Activated T-cell treated with anti-CD3 and anti-CD28 coated beads, Interleukin-2, amount 50 U/mL, for 1 hour (primary cell): ENCODE measurements around the gene CLIP2.
"Not testable (repeated sequence)": the region's sequence is repeated elsewhere in the genome, so short reads cannot be mapped to it uniquely, and the experiment has no call there.

Experiments used
- DNase-seq: peaks from one replicate; pipeline ENCODE4 v3.0.0-alpha.2; 2020

Gene CLIP2

DNA sequence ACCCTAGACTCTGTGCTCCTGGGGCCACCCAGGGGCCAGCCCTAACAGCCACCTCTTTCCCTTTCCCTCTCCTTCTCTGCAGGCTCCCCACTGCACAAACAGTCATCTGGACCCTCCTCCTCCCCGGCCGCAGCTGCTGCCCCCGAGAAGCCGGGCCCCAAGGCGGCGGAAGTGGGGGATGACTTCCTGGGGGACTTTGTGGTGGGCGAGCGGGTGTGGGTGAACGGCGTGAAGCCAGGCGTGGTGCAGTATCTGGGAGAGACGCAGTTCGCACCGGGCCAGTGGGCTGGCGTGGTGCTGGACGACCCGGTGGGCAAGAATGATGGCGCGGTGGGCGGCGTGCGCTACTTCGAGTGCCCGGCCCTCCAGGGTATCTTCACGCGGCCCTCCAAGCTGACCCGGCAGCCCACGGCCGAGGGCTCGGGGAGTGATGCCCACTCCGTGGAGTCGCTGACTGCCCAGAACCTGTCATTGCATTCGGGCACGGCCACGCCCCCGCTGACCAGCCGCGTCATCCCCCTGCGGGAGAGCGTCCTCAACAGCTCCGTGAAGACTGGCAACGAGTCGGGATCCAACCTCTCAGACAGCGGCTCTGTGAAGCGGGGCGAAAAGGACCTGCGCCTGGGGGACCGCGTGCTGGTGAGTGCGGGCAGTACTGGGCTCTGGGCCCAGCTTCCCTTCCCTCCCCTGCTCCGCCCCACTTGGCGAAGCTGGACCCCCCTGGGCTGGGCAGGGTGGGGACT is 49.3 kb downstream of the CLIP2 start:
- no peak for DNase-seq

DNA sequence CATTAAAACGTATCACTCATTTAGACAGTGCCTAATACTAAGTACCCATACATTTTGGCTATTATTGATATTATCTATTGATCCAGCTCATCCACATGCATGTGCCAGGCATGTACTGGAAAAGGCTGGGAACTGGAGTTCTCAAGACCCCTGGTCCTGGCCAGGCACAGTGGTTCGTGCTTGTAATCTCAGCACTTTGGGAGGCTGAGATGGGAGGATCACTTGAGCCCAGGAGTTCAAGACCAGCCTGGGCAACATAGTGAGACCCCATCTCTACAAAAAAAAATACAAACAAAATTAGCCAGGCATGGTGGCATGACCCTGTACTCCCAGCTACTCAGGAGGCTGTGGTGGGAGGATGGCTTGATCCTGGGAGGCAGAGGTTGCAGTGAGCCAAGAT is 50.4 kb downstream of the CLIP2 start:
- DNase-seq: not testable (repeated sequence)

DNA sequence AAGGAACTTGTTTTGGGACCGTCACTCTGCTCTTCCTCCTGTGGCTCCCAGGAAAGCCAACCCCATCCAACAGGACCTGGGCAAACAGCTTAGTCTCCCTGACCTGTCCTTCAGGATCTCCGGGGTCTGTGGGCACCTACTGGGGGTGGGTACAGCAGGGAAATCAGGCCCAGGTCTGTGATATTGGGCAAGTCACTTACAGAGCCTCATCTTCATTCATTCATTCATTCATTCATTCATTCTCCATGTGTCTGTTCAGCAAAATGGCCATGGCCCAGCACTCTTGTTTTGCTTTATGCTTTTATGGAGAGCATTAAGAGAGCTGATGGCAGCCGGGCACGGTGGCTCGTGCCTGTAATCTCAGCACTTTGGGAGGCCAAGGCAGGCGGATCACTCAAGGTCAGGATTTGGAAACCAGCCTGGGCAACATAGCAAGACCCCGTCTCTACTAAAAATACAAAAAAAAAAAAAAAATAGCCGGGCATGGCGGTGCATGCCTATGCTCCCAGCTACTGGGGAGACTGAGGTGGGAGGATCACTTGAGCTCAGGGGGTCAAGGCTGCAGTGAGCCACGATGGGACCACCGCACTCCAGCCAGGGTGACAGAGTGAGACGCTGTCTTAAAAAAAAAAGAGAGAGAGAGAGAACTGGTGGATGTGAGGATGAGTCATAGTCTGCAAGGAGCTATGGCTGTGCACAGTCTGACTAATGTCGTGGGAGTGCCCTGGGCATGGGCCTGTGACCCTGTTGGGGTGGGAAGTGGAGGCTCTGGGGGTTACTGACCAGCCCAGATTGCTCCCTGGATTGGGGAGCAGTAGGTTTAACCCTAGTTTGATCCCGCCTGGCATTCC is 54.3 kb downstream of the CLIP2 start:
- no peak for DNase-seq

DNA sequence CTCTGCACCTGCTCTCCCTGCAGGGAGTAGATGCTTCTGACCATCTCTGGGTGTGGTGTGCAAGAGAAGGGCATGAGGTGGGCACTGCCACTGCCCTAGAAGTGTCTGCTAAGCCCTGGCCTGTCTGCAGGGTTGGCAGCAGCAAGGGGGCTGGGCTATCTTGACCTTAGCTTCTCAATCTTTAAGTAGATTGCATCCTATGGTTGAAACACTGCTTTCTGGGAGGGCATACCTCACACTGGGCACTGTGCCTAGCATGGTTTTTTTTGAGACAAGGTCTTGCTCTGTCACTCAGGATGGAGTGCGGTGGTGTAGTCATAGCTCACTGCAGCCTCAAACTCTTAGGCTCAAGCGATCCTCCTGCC is 54.9 kb downstream of the CLIP2 start:
- DNase-seq: no peak

DNA sequence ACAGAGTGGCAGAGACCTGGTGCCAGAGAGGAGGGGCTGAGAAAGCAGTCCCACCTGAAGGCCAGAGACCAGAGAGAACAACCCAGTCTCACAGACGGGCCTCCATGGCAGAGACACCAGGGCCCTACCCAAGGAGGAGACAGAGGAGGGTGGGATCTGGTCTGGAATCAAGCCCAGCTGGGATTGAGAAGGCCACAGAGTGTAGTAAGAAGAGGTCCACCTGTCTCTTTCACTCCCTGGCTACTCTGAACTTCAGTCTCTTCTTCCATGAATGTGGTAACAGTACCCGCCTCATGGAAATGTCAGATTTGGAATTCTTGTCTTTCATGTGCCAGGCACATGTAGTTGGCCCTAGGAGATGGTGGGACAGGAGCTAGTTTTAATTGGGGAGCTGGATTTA is 55.6 kb downstream of the CLIP2 start:
- no peak for DNase-seq

DNA sequence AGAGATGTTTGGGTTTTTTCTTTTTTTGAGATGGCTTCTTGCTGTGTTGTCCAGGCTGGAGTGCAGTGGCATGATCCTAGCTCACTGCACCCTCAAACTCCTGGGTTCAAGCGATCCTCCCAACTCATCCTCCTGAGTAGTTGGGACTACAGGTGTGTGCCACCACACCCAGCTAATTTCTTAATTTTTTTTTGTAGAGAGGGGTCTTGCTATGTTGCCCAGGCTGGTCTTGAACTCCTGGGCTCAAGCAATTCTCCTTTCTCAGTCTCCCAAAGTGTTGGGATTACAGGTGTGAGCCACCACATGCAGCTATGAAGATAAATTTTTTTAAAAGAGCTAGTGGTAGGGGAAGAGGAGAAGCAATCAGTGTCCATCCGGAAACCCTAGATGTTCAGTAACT is 56.8 kb downstream of the CLIP2 start:
- no peak for DNase-seq

DNA sequence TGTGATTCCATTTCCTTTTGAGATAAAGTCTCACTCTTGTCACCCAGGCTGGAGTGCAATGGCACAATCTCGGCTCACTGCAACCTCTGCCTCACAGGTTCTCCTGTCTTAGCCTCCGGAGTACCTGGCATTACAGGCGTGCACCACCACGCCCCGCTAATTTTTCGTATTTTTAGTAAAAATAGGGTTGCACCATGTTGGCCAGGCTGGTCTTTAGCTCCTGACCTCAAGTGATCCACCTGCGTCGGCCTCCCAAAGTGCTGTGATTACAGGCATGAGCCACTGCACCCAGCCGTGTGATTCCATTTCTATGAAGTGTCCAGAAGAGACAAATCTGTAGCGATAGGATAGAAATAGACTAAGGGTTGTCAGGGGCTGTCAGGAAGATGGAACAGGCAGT is 60.4 kb downstream of the CLIP2 start:
- DNase-seq: no peak

DNA sequence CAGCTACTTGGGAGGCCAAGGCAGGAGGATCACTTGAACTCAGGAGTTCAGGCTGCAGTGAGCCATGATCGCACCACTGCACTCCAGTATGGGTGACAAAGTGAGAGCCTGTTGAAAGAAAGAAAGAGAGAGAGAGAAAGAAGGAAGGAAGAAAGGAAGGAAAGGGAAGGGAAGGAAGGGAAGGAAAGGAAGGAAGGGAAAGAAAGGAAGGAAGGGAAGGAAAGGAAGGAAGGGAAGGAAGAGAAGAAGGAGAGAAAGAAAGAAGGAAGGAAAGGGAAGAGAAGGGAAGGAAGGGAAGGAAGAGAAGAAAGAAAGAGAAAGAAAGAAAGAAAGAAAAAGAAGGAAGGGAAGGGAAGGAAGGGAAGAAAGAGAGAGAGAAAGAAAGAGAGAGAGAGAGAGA is 61.5 kb downstream of the CLIP2 start:
- DNase-seq: no peak

DNA sequence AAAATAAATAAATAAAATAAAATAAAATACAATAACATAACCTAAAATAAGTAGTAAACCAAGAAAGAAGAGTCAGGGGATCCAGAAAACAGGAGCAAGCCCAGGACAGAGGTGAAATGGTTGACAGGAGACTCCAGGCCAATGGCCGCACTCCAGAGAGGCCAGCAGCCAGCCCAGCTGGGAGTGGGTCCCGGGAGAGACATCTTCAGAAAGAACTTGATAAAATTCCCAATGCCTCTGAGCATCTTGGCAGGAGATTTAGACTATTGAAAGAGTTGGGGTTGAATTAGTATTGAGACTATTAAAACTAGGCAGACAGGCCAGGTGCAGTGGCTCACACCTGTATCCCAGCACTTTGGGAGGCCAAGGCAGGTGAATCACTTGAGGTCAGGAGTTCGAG is 62.6 kb downstream of the CLIP2 start:
- DNase-seq: no peak

DNA sequence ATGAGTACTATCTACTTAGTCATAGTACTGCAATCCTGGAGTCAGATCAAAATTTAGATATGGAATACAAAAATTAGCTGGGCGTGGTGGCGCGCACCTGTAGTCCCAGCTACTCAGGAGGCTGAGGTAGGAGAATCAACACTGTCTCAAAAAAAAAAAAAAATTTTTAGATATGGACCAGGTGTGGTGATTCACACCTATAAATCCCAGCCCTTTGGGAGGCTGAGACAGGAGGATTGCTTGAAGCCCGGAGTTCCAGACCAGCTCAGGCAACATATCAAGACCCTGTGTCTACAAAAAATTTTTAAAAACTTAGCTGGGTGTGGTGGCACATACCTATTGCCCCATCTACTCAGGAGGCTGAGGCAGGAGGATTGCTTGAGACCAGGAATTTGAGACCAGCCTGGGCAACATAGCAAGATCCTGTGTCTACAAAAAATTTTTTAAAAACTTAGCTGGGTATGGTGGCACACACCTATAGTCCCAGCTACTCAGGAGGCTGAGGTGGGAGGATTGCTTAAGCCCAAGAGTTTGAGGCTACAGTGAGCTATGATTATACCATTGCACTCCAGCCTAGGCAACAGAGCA is 63.4 kb downstream of the CLIP2 start:
- DNase-seq: not testable (repeated sequence)

DNA sequence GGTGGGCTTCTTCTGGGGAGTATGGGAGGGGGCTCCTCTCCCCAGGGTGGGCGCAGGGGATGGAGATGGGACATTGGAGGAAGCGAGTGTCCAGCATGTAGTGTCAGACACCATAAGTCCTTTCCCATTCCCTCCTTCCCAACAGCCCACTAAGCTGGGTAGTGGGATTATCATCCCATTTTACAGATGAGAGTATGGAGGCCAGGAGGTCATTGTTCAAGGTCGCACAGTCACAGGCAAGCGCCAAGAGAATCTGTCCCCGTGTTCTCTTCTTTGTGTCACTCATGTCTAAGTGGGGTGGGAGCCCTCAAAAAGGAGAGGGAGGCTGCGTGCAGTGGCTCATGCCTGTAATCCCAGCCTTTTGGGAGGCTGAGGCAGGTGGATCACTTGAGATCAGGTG is 64.8 kb downstream of the CLIP2 start:
- no peak for DNase-seq

DNA sequence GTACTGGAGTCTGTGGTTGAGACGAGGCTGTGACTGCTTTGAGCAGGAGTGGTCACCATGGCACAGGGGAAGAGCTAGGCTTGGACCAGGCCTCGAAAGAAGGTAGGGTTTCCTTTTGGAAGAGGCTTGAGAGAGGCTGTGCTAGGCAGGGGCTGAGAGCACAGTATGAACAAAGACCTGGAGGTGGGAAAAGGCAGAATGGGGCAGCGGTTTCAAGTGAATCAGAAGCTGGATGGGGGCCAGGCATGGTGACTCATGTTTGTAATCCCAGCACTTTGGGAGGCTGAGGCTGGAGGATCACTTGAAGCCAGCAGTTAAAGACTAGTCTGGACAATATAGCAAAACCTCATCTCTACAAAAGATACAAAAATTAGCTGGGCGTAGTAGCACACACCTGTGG is 65.9 kb downstream of the CLIP2 start:
- no peak for DNase-seq

DNA sequence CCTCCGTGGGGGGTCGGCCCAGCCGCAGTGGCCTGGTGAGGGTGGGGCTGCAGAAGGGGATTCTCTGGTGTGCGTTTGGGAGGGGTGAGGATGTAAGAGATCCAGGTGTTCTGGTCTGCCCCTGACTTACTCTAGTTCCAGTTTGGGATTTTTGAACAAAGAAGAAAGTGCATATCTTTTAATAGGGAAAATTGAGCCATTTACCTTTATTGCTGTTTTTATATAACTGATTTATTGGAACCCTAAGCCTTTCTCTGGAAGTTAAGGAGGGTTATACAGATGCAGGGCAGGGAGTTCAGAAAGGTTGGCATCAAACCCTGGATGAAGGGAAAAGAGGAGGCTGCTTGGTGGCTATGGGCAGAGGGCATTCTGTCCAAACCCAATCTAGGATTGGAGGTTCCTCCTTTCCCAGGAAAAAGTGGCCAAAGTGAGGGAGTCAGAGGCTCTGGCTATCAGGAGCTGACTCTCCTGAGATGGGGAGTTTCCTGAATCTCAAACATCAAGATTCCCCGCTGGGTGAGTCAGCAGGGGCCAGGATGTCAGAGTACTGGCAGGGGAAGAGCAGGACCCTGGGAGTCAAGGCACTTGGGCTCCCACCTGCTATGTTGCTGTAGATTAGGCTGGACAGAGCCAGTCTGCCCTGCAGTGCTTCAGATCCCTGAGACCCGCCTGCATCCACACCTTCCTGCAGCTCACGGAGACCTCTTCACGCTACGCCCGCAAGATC is 67.5 kb downstream of the CLIP2 start:
- DNase-seq: no peak

DNA sequence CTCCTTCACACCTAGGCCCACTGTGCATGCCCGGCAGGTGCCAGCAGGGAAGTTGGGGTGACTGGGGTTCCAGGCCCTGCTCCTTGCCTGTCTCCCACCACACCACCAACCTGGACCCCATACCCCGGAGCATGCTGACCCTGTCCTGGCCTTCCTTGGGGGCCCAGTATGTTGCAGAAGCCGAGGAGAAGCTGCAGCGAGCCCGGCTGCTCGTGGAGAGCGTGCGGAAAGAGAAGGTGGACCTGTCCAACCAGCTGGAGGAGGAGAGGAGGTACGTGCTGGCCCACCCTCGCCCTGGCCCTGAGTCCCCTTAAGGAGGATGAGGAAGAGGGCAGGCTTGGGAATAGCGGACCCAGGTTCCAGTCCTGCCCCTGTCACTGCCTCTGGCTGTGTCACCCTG is 70.8 kb downstream of the CLIP2 start:
- DNase-seq: no peak

DNA sequence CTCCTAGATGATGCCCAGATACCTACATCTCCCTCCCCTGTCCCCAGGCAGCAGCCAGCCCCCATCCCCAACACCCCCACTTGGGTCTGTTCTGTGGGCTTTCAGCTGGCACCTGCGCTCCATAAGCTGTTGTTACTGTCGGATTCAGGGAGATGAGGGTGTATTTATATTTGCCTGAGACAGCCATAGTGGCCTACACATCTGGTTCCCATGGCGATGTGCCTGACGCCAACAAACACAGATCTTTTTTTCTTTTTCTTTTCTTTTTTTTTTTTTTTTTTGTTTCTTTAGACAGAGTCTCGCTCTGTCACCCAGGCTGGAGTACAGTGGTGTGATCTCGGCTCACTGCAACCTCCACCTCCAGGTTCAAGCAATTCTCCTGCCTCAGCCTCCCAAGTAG is 73.1 kb downstream of the CLIP2 start:
- no peak for DNase-seq

DNA sequence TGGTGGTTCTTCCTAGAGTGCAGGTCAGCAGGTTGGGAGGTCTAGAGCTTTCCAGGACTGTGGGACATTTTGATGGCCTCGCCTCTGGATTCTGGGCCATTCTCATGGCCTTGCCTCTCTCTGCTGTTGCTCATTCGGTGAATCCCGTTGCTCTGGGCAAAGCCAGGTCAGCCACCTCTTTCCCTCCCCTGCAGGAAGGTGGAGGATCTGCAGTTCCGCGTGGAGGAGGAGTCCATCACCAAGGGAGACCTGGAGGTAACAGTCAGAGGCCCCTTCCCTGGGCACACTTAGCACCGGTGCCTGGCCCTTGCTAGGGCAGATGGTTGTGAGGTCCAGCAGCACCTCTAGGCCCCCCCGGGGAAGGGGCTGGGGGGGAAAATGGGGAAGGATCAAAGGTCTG is 74.9 kb downstream of the CLIP2 start:
- DNase-seq: no peak

DNA sequence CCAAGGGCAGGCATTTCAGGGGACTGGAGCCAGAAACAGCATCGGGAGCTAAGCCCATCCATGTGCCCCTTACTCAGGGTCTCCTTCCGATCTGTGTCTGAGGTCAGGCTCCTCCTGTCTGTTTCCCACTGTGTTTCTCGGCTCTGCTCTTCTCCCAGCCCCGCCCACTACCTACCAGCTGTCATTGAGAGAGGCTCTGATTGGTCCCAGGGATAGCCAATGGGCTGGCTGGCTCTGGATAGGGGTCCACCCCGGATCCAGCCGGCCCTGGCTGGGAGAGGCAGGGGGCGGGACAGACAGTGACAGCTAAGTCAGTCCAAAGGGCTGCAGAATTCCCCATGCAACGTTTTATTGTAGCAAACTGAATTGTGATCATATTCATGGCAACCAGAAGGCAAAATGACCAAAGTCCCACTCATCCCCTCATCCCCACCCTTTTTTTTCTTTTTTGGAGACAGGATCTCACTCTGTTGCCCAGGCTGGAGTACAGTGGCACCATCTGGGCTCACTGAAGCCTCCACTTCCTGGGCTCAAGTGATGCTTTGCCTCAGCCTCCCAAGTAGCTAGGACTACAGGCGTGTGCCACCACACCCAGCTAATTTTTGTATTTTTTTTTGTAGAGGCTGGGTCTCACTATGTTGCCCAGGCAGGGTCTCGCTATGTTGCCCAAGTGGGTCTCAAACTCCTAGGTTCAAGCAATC is 76.3 kb downstream of the CLIP2 start:
- no peak for DNase-seq

DNA sequence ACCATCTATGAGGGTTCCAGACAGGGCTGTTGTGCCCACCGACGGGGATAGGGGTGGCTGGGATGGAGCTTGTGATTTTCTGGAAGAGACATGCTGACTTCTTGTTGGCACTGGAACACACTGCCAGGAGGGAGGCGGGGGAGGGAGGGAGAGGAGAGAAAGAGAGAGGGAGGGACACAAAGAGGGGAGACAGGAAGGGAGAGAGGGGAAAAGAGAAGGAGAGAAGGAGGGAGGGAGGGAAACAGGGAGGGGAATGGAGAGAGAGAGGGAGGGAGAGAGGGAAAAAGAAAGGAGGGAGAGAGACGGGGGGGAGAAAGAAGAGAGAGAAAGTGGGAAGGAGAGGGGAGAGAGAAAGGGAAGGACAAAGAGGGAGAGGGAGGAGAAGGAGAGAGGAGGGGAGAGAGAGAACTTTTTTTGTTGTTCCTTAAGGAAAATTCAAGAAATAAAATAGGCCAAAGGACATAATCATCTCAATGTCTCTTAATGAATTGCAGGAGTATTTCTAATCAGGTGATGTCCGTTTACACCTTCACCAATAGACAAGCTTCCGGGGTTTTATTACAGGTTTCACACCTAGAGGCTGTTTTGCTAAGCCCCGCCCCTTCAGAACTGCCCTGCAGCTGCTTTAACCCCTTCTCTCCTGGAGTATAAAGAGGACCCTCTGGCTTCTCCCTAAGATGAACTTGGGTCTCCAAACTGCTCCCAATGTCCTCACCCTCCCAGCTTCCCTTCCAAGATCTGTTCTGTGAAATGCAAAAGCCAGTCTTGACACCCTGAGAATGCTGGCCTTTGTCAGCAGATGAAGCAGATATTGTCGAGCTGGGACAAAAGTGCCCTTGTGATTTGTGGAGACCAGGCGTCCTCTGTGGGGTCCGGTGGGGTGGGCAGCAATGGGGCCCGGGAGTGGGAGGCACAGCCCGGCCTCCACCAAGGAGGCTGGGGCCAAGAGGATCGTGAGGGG is 82.5 kb downstream of the CLIP2 start:
- no peak for DNase-seq

DNA sequence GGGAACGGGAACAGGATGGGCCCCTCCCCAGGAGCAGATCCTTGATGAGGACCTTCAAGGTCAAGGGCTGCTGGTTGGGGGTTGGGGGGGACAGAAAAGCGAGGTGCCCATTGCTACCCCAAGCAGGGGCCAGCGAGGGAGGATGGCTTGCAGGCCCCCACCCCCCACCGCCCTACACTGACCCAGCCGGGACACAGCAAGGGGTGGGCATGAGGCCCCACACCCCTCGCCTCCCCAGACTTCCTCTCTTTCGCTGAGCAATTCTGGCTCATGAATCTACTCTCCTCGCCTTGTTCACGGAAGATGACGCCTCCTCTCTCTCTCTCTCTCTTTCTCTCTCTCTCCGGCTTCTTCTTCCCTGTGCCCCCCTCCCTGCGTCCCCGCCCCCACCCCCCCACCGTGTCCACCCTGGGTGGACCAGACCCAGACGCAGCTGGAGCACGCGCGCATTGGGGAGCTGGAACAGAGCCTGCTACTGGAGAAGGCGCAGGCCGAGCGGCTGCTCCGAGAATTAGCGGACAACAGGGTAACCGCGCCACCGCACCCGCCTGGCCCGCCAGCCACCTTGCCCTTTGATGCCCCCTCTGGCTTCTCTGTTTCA is 83.4 kb downstream of the CLIP2 start:
- no peak for DNase-seq

DNA sequence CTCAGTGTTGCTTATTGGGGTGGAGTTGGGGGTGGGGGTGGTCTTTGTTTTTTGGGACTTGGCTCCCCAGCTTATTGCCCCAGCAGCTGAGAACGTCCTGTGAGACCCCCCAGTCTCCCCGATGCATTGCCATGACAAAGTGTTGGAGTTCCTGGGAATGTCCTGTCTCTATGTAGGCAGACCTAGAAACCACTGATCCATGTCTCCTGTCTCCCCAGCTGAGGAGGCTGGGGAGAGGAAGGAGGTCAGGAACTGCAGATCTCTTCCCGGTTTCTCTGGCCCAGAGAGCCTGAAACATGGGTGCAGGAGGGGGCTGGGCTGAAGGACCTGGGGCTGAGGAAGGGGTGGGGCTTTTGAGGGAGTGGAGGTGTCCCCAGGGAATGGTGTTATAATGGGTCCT is 84.3 kb downstream of the CLIP2 start:
- DNase-seq: no peak

DNA sequence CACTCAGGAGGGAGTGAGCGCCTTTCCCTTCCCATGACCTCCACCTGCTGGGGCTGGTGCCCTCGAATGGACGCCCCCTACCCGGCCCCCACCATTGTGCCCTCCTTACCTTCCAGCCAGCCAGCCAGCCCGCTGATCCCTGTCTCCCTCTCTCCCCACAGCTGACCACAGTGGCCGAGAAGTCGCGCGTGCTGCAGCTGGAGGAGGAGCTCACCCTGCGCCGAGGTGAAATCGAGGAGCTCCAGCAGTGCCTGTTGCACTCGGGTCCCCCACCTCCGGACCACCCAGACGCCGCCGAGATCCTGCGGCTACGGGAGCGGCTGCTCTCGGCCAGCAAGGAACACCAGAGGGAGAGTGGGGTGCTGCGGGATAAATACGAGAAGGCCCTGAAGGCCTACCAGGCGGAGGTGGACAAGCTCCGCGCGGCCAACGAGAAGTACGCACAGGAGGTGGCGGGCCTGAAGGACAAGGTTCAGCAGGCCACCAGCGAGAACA is 86.6 kb downstream of the CLIP2 start:
- no peak for DNase-seq
